Measurements from ENCODE around the gene TMEM89.

Gene TMEM89

DNA sequence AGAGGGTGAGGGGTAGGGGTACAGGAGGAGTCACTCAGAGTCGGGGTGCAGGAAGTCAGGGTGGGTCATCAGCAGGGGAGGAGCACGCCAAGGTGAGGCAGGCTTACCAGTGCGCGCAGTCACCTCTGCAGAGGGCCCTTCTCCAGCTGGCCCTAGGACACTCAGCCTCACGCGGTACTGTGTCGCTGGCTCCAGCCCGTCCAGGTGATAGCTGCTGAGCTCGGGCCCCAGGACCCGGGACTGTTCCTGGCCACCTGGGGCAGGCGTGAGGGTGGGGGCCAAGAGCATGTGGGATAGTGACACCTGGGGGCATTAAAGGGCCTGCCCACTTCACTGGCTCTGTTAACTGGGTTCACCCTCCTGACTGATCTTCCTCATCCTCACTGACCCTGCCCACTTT lies 33.9 kb downstream of the TMEM89 start:
- ChIA-PET POLR2A (no interaction called here), CTCF (interaction anchor here (1.3 kb wide), 1 partner anchor 152 kb away, joined by 3 read pairs; no protein-coding TSS in a partner anchor)
- TF ChIP-seq, protein P1, sequence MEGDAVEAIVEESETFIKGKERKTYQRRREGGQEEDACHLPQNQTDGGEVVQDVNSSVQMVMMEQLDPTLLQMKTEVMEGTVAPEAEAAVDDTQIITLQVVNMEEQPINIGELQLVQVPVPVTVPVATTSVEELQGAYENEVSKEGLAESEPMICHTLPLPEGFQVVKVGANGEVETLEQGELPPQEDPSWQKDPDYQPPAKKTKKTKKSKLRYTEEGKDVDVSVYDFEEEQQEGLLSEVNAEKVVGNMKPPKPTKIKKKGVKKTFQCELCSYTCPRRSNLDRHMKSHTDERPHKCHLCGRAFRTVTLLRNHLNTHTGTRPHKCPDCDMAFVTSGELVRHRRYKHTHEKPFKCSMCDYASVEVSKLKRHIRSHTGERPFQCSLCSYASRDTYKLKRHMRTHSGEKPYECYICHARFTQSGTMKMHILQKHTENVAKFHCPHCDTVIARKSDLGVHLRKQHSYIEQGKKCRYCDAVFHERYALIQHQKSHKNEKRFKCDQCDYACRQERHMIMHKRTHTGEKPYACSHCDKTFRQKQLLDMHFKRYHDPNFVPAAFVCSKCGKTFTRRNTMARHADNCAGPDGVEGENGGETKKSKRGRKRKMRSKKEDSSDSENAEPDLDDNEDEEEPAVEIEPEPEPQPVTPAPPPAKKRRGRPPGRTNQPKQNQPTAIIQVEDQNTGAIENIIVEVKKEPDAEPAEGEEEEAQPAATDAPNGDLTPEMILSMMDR (IDR thresholded peaks at IDR 0.05; ENCODE audit: insufficient read depth, low read length, missing control alignments) = no peak
- DNase-seq (ENCODE audit: low read depth, low spot score) = no peak
- H3K4me3 ChIP-seq (ENCODE audit: low read depth, low read length) = no peak overlapping the region

DNA sequence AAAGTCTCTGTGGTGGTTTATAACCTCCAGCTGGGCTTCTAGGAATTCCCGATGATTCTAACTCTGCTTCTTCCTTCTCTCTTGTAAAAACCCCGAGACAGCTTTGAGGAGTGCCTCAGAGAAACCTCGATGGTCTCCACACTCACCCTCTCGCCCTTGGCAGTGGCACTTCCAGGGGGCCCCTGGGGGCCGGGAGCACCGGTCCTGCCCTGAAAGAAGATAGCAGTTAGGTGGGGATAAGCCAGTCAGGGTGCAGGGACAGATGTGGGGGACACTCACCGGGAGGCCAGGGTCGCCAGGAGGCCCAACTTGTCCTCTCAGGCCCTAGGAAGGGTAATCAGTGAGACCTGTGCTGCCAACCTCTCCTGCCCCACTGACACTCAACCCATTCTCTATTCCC lies 36.2 kb downstream of the TMEM89 start:
- no peak for DNase-seq (ENCODE audit: low read depth, low spot score)
- TF ChIP-seq, protein P1 (IDR thresholded peaks at IDR 0.05; ENCODE audit: insufficient read depth, low read length, missing control alignments) = no peak
- ChIA-PET CTCF (no interaction called here), POLR2A (no interaction called here)
- H3K4me3 ChIP-seq (ENCODE audit: low read depth, low read length) = no peak overlapping the region

DNA sequence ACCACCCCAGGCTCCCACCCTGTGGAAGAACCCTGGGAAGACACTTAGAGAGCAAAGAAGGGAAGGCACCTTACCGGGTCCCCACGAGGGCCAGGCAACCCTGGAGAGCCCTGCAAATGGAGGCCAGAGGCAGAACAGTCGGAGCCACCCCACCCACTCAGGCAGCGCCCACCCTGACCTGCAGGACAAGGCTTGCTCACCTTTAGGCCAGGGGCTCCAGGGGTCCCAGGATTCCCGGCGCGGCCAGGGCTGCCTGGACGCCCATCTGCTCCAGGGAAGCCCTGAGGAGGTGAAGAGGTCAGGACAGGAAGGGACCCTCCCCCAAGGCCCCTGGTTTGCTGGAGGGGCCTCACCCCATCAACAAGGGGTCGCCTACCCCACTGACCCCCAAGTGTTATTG lies 36.7 kb downstream of the TMEM89 start:
- H3K4me3 ChIP-seq (ENCODE audit: low read depth, low read length) = no peak overlapping the region
- POLR2A ChIA-PET = no interaction called here
- no peak for DNase-seq (ENCODE audit: low read depth, low spot score)
- CTCF ChIA-PET = no interaction called here
- TF ChIP-seq, protein P1 (IDR thresholded peaks at IDR 0.05; ENCODE audit: insufficient read depth, low read length, missing control alignments) = no peak

DNA sequence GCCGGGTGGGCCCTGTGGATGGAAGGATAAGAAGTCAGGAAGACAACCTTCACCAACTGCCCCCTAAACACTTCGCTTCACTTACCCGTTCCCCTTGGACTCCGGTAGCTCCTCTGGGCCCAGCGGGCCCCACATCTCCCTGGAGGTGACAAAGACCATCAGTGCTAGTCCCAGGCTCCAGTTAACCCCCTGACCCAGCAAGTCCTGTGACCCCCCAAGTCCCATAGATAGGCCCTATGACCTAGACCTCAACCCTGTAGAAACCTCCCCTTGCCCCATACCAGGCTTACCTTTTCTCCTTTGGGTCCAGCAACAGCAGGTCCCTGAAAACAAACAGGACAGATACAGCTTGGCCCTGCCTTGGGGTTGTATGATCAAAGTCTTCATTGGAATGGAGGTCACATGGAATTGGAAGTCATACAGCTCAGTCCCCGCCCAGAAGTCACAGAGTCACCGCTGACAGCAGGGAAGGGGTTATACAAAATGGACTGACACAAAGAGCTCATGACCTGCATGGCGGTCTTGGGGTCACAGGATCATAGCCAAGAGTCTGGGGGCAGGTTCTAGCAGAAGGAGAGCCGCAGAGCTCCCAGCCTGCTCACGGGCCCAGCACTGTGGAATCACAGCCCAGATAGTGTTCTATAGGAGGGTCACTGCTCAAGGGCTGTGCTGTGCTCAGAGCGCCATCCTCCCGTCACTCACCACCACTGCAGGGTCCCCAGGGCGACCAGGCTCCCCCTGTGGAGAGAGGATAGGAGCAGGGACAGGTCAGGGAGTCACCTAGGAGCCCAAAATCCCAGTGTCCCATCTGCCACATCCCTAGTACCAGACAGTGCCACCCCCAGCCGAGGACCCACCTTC lies 39.7 kb downstream of the TMEM89 start:
- no peak for DNase-seq (ENCODE audit: low read depth, low spot score)
- TF ChIP-seq, protein P1 (IDR thresholded peaks at IDR 0.05; ENCODE audit: insufficient read depth, low read length, missing control alignments) = no peak
- ChIA-PET CTCF (interaction anchor here (0.7 to 1.5 kb wide), 3 partner anchors 12 to 146 kb away, joined by 3 to 5 read pairs (median 3); no protein-coding TSS in a partner anchor), POLR2A (interaction anchor here (1.7 kb wide), 1 partner anchor 18 kb away, joined by 9 read pairs; the partner anchor contains the start of gene UCN2)
- no peak overlapping the region for H3K4me3 ChIP-seq (ENCODE audit: low read depth, low read length)

DNA sequence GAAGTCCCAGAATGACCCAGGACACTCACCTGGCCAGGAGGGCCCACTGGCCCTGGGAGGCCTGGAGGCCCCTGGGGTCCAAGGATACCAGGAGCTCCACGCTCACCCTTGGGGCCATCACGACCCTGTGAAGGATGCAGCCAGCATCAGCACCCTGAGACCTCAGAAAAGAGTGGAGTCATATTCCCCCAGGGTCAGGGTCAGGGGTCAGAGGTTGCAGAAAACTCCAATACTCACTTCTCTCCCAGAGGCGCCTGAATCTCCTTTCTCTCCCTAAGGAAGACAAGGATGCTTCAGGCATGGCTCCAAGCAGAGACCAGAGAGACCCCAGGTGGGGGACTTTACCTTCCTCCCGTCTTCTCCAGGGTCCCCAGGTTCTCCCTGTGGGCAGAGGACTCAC lies 44.9 kb downstream of the TMEM89 start:
- TF ChIP-seq, protein P1 (IDR thresholded peaks at IDR 0.05; ENCODE audit: insufficient read depth, low read length, missing control alignments) = no peak
- DNase-seq (ENCODE audit: low read depth, low spot score) = no peak
- POLR2A ChIA-PET = interaction anchor here (1.2 kb wide), 1 partner anchor 9 kb away, joined by 3 read pairs; no protein-coding TSS in a partner anchor
- no peak overlapping the region for H3K4me3 ChIP-seq (ENCODE audit: low read depth, low read length)
- CTCF ChIA-PET = interaction anchor here (0.8 to 1.5 kb wide), 2 partner anchors 11 to 18 kb away, joined by 3 to 4 read pairs; no protein-coding TSS in a partner anchor

DNA sequence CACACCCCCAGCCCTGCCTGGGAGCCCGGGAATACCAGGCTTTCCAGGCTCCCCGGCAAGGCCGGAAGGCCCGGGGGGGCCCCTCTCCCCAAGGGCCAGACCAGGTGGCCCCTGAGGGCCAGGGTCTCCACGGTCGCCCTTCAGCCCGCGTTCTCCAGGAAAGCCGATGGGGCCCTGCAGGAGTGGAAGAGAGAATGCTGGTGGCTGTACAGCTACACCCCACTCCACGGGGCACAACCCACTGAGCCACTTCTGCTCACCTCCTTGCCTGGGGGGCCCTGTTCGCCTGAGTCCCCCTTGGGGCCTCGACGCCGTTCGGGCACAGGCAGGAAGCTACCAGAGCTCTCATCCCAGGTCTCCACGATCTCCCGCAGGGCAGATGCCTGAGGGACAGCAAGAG lies 46.2 kb downstream of the TMEM89 start:
- ChIA-PET POLR2A (no interaction called here), CTCF (no interaction called here)
- TF ChIP-seq, protein P1 (IDR thresholded peaks at IDR 0.05; ENCODE audit: insufficient read depth, low read length, missing control alignments) = no peak
- no peak for DNase-seq (ENCODE audit: low read depth, low spot score)
- no peak overlapping the region for H3K4me3 ChIP-seq (ENCODE audit: low read depth, low read length)

All from AG04449 (cell line).